Mucosa of descending colon (tissue), 3 donors: ENCODE measurements around the gene ELAVL3. TPM values are rescaled to one million over a fixed set of nuclear protein-coding genes. Genes with fewer than 3 reads are reported as not detected.
"Not testable (repeated sequence)": the region's sequence is repeated elsewhere in the genome, so short reads cannot be mapped to it uniquely, and the experiment has no call there.

Source experiments
- ATAC-seq: fragments of 200-7000 bp; cut with Tn5 transposase; one replicate; pipeline ENCODE4 v1.9.1; 2020; ENCODE audit warnings: mild to moderate bottlenecking, moderate library complexity
- DNase-seq, 3 donors: peaks; one replicate each; pipeline ENCODE4 v3.0.0-alpha.2; 2020
- H3K36me3 ChIP-seq: fragments of 200-600 bp; one replicate; pipeline ENCODE4 v1.8.0; 2021; ENCODE audit warnings: low read depth, mild to moderate bottlenecking
- H3K4me1 ChIP-seq: fragments of 200-600 bp; one replicate; pipeline ENCODE4 v1.8.0; 2021; ENCODE audit warnings: low read depth, mild to moderate bottlenecking
- H3K4me3 ChIP-seq: fragments of 200-600 bp; one replicate; pipeline ENCODE4 v1.8.0; 2021; ENCODE audit warnings: mild to moderate bottlenecking
- H3K9me3 ChIP-seq: fragments of 200-600 bp; one replicate; pipeline ENCODE4 v1.8.0; 2021; ENCODE audit warnings: mild to moderate bottlenecking
- intact Hi-C, 2 donors: fragments of 100-400 bp; cut with DNase I in 1 of 2; cut with micrococcal nuclease in 1 of 2; formaldehyde crosslinking; loops; one replicate each; pipeline versions ENCODE4 v1.11.0 to v1.11.1; 2022; cut with DNase I, micrococcal nuclease
- total RNA-seq, 3 donors: library from RNA; stranded (reverse); fragmentation: NEBNext Ultra II Directional in 2 of 3; extraction: Animal tissue kit (Norgen Biotek cat#: 25700) in 2 of 3; gene quantifications; one replicate each; pipeline versions ENCODE4 v1.2.1 to v1.2.4, GENCODE V29; 2021 to 2023
- TF ChIP-seq, protein P1 (sequence below): fragments of 200-600 bp; IDR thresholded peaks from one replicate; pipeline ENCODE4 v1.8.0; 2022; ENCODE audit warnings: antibody characterized with exemption, mild to moderate bottlenecking
- donor health status: DM: no; HTN: no; CAD: no; lungs with moderate emphysema.
- donor health status: DM: no; HTN: no; CAD: no.
- donor health status: DM: no; HTN: yes; CAD: no.

ELAVL3 gene
- total RNA-seq, 3 donors from 2014 or later: 0.51 to 2.5 TPM; not detected in 1

DNA sequence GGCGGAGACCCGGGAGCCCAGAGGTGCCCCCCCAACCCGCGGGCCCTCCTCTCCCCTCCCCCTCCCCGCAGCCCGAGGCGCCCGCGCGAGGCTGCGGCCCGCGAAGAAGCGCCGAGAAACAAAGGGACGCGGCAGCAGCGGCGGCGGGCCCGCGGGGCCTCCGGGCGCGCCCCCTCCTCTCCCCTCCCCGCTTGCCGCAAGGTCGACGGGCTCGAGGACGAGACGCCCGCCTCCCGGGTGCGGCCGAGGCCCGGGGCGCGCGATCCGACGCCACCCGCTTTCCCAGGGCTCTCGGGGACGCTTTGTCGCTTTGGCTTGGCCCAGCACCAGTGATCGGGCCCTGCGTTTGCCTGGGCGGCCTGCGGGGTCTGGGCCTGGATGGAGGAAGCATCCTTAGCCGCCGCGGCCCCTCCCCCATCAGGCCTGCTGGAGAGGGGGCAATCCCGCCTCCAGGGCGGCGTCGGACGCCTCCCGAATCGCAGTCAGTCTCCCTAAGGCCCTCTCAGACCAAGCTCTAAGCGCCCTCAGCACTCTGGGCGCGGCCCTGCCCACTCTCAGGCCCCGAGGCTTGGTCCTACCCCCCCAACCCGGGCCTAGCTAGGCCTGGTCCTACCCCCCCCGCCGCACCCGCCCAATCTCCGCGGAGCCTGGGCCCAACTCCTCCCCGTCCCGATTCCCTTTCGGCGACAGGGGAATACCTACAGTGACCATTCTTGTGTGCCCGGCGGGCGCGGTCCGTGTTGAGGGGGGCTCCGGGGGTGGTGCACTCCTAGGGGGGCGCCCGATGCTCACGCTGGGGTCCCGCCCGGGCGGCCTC is 740 bp downstream of the ELAVL3 start:
- Histone ChIP-seq H3K36me3 (no peaks in the 10 kb centered on the region), H3K9me3 (no peaks in the 10 kb centered on the region), H3K4me1 (peaks cover 15% of the 10 kb centered on the region), H3K4me3 (no peak overlapping the region)
- no peak for ATAC-seq
- TF ChIP-seq, protein P1, sequence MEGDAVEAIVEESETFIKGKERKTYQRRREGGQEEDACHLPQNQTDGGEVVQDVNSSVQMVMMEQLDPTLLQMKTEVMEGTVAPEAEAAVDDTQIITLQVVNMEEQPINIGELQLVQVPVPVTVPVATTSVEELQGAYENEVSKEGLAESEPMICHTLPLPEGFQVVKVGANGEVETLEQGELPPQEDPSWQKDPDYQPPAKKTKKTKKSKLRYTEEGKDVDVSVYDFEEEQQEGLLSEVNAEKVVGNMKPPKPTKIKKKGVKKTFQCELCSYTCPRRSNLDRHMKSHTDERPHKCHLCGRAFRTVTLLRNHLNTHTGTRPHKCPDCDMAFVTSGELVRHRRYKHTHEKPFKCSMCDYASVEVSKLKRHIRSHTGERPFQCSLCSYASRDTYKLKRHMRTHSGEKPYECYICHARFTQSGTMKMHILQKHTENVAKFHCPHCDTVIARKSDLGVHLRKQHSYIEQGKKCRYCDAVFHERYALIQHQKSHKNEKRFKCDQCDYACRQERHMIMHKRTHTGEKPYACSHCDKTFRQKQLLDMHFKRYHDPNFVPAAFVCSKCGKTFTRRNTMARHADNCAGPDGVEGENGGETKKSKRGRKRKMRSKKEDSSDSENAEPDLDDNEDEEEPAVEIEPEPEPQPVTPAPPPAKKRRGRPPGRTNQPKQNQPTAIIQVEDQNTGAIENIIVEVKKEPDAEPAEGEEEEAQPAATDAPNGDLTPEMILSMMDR: no peak
- DNase-seq: no peak
- intact Hi-C loops: no loop called here

DNA sequence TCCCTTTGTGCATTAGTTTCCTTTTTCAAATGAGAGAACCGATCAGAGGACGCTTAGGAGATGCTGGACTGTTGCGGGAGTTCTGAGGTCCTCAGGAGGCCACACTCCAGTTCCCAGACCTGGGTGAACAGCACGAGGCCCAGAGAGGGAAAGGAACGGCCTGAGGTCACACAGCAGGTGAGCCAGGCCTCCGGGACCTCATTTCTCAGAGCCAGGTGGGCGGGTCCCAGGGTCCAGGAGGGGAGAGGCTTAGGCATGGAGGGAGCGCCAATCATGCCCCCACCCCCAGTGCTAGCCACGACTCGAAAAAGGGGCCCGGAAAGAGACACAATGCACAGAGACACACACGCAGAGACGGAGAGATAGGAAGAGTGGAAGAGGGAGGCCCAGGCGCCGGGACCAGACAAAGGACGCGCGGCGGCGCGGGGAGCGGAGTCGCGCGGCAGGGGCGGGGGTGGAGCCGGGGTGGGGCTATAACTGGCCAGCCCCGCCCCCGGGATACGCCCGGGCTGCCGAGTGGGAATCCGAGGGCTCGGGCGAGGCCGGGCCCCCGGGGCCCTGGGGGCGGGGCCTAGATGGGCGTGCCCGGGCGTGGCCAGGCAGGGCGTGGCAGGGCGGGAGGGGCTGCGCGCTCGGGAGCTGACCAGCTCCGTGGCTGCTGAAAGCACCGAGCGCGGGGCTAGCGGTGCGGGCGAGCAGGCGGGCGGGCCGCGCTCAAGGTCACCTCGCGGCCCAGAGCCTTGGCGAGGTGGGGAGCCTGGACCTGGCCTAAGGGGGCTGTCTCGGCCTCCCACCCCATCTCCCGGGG is 1.6 kb downstream of the ELAVL3 start:
- no peak overlapping the region for H3K4me3 ChIP-seq
- no peaks in the 10 kb centered on the region for H3K36me3 ChIP-seq
- intact Hi-C loops: no loop called here
- H3K9me3 ChIP-seq: no peaks in the 10 kb centered on the region
- peaks cover 15% of the 10 kb centered on the region for H3K4me1 ChIP-seq
- peak; percentile 27 for ATAC-seq
- DNase-seq: peak in 2 of 3 donors; percentile 60 to 69
- TF ChIP-seq, protein P1: no peak

DNA sequence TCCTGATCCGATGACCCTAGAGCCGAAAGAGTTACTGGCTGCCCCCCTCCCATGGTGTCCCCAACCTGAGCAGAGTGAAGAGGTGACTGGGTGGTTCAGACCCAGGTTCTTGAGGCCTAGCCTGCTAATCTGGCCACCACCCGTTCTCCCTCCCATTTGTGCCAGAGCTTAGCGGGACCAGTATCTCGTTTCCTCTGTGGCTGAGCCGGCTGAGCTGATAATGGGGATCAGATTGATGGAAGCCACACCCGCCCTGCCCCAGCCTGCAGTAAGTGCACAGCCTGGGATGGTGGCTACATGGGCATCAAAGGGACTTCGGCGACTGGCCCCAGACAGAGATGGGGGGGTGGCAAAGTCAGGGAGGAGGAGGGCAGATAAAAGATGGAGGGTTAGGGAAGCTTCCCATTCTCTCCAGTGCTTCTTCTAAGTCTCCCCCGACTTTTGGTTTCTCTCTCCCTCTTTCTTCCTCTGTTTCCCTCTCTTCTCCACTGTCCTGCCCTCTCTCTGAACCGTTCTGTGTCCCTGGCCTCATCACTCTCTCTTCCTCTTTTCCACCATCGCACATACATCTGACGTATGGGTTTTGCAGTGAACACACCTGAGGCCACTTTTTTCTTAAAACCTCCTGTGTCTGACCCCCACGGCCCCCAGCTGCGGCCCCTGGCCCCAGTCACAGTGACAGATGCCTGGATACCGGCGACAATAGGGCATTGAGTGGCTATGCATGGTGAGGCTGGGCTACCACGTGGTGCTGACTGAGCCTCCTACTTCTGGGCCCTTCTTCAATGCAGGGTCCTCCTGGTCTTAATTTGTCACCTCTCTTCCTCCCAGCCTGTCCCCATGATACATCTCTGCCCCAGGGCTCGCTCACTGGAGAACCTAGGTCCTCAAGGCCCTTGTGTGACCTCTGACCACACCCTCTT is 2.4 kb downstream of the ELAVL3 start:
- no peaks in the 10 kb centered on the region for H3K36me3 ChIP-seq
- DNase-seq (no peak), ATAC-seq (no peak)
- H3K9me3 ChIP-seq: no peaks in the 10 kb centered on the region
- intact Hi-C loops: no loop called here
- no peak overlapping the region for H3K4me3 ChIP-seq
- TF ChIP-seq, protein P1: no peak
- H3K4me1 ChIP-seq: peaks cover 15% of the 10 kb centered on the region

DNA sequence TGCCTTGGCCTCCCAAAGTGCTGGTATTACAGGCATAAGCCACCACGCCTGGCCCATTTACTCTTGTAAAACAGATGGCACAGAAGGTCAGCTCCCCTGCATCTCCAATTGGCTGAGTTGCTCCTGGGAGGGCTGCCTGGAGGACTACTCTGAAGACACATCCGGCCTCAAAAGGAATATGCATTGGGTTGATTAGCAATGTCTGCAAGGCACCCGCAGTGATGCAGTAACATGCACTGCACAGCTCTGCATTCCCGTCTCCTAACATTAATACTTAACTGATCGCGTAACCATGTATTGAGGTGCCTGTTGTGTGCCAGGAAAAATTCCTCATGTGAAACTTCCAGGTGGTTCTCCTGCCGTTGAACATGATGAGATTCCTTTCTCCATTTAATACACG is 5.0 kb downstream of the ELAVL3 start:
- TF ChIP-seq, protein P1: no peak
- Histone ChIP-seq H3K36me3 (no peaks in the 10 kb centered on the region), H3K9me3 (no peaks in the 10 kb centered on the region), H3K4me1 (peaks cover 7% of the 10 kb centered on the region), H3K4me3 (no peak overlapping the region)
- no peak for DNase-seq
- no peak for ATAC-seq
- intact Hi-C loops: no loop called here

DNA sequence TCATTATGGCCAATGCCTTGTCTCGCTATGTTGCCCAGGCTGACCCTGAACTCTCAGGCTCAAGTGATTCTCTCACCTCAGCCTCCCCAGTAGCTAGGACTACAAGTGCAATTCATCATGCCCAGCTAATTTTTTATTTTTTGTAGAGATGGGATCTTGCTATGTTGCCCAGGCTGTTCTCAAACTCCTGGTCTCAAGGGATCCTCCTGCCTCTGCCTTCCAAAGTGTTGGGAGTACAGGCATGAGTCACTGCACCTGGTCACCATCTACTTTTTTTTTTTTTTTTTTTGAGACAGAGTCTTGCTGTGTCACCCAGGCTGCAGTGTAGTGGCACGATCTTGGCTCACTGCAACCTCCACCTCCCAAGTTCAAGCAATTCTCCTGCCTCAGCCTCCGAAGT is 5.5 kb downstream of the ELAVL3 start:
- ATAC-seq, H3K9me3 ChIP-seq, H3K4me3 ChIP-seq, intact Hi-C loops, H3K36me3 ChIP-seq, H3K4me1 ChIP-seq, DNase-seq: not testable (repeated sequence)
